ENCODE measurements around the gene CEP170B.

The CEP170B gene

GRCh38 chr14:104892531-104893434 is 27.7 kb downstream of the CEP170B start:
- no peak overlapping the region for H3K27ac ChIP-seq (ENCODE audit: low read depth in 2 of 2, low read length in 2 of 2)
- no peaks in the 10 kb centered on the region for H3K27me3 ChIP-seq (ENCODE audit: control insufficient read depth in 2 of 2, insufficient read depth in 2 of 2, low read length in 2 of 2)
- H3K36me3 ChIP-seq (ENCODE audit: control insufficient read depth in 2 of 2, insufficient read depth in 2 of 2, low read length in 2 of 2), result peaks cover 4 to 9% of the 10 kb centered on the region in 2 donors
- H3K9me3 ChIP-seq (ENCODE audit: control insufficient read depth in 2 of 2, low read length in 2 of 2), result no peaks in the 10 kb centered on the region
- H3K4me3 ChIP-seq (ENCODE audit: low read length in 2 of 2), result no peak overlapping the region
- no peaks in the 10 kb centered on the region for H3K4me1 ChIP-seq (ENCODE audit: control insufficient read depth in 2 of 2, insufficient read depth in 2 of 2, low read length in 2 of 2)
- no peak overlapping the region for H3K9ac ChIP-seq (ENCODE audit: low read depth in 1 of 2, low read length in 2 of 2)

- no peak overlapping the region for H3K27ac ChIP-seq (ENCODE audit: low read depth in 2 of 2, low read length in 2 of 2)
- H3K9ac ChIP-seq (ENCODE audit: low read depth in 1 of 2, low read length in 2 of 2), result no peak overlapping the region
- H3K9me3 ChIP-seq (ENCODE audit: control insufficient read depth in 2 of 2, low read length in 2 of 2), result no peaks in the 10 kb centered on the region
- H3K27me3 ChIP-seq (ENCODE audit: control insufficient read depth in 2 of 2, insufficient read depth in 2 of 2, low read length in 2 of 2), result no peaks in the 10 kb centered on the region
- H3K4me3 ChIP-seq (ENCODE audit: low read length in 2 of 2), result no peak overlapping the region
- peaks cover 0 to 6% of the 10 kb centered on the region in 2 donors for H3K36me3 ChIP-seq (ENCODE audit: control insufficient read depth in 2 of 2, insufficient read depth in 2 of 2, low read length in 2 of 2)
- no peaks in the 10 kb centered on the region for H3K4me1 ChIP-seq (ENCODE audit: control insufficient read depth in 2 of 2, insufficient read depth in 2 of 2, low read length in 2 of 2)
These were observed 28.6 kb downstream of the CEP170B start for GRCh38 chr14:104893435-104894207.

GRCh38 chr14:104894331-104895206 is 29.5 kb downstream of the CEP170B start:
- Histone ChIP-seq H3K4me3 (ENCODE audit: low read length in 2 of 2) (no peak overlapping the region), H3K36me3 (ENCODE audit: control insufficient read depth in 2 of 2, insufficient read depth in 2 of 2, low read length in 2 of 2) (peaks cover 0 to 6% of the 10 kb centered on the region in 2 donors), H3K27me3 (ENCODE audit: control insufficient read depth in 2 of 2, insufficient read depth in 2 of 2, low read length in 2 of 2) (no peaks in the 10 kb centered on the region), H3K27ac (ENCODE audit: low read depth in 2 of 2, low read length in 2 of 2) (no peak overlapping the region), H3K9ac (ENCODE audit: low read depth in 1 of 2, low read length in 2 of 2) (no peak overlapping the region), H3K9me3 (ENCODE audit: control insufficient read depth in 2 of 2, low read length in 2 of 2) (no peaks in the 10 kb centered on the region), H3K4me1 (ENCODE audit: control insufficient read depth in 2 of 2, insufficient read depth in 2 of 2, low read length in 2 of 2) (no peaks in the 10 kb centered on the region)

- no peak overlapping the region for H3K9ac ChIP-seq (ENCODE audit: low read depth in 1 of 2, low read length in 2 of 2)
- peaks cover 0 to 6% of the 10 kb centered on the region in 2 donors for H3K36me3 ChIP-seq (ENCODE audit: control insufficient read depth in 2 of 2, insufficient read depth in 2 of 2, low read length in 2 of 2)
- no peak overlapping the region for H3K4me3 ChIP-seq (ENCODE audit: low read length in 2 of 2)
- H3K9me3 ChIP-seq (ENCODE audit: control insufficient read depth in 2 of 2, low read length in 2 of 2), result no peaks in the 10 kb centered on the region
- H3K27ac ChIP-seq (ENCODE audit: low read depth in 2 of 2, low read length in 2 of 2), result no peak overlapping the region
- H3K4me1 ChIP-seq (ENCODE audit: control insufficient read depth in 2 of 2, insufficient read depth in 2 of 2, low read length in 2 of 2), result no peaks in the 10 kb centered on the region
- H3K27me3 ChIP-seq (ENCODE audit: control insufficient read depth in 2 of 2, insufficient read depth in 2 of 2, low read length in 2 of 2), result no peaks in the 10 kb centered on the region
These were observed 30.2 kb downstream of the CEP170B start for GRCh38 chr14:104895207-104895785.

- Histone ChIP-seq H3K9me3 (ENCODE audit: control insufficient read depth in 2 of 2, low read length in 2 of 2) (no peaks in the 10 kb centered on the region), H3K36me3 (ENCODE audit: control insufficient read depth in 2 of 2, insufficient read depth in 2 of 2, low read length in 2 of 2) (peaks cover 0 to 6% of the 10 kb centered on the region in 2 donors), H3K4me3 (ENCODE audit: low read length in 2 of 2) (no peak overlapping the region), H3K27ac (ENCODE audit: low read depth in 2 of 2, low read length in 2 of 2) (no peak overlapping the region), H3K27me3 (ENCODE audit: control insufficient read depth in 2 of 2, insufficient read depth in 2 of 2, low read length in 2 of 2) (no peaks in the 10 kb centered on the region), H3K9ac (ENCODE audit: low read depth in 1 of 2, low read length in 2 of 2) (no peak overlapping the region), H3K4me1 (ENCODE audit: control insufficient read depth in 2 of 2, insufficient read depth in 2 of 2, low read length in 2 of 2) (no peaks in the 10 kb centered on the region)
These were observed 31.0 kb downstream of the CEP170B start for GRCh38 chr14:104895786-104896661.

GRCh38 chr14:104897330-104898194 is 32.5 kb downstream of the CEP170B start:
- H3K27me3 ChIP-seq (ENCODE audit: control insufficient read depth in 2 of 2, insufficient read depth in 2 of 2, low read length in 2 of 2), result no peaks in the 10 kb centered on the region
- no peak overlapping the region for H3K9ac ChIP-seq (ENCODE audit: low read depth in 1 of 2, low read length in 2 of 2)
- H3K36me3 ChIP-seq (ENCODE audit: control insufficient read depth in 2 of 2, insufficient read depth in 2 of 2, low read length in 2 of 2), result peaks cover 0 to 6% of the 10 kb centered on the region in 2 donors
- H3K4me3 ChIP-seq (ENCODE audit: low read length in 2 of 2), result no peak overlapping the region
- H3K27ac ChIP-seq (ENCODE audit: low read depth in 2 of 2, low read length in 2 of 2), result no peak overlapping the region
- H3K9me3 ChIP-seq (ENCODE audit: control insufficient read depth in 2 of 2, low read length in 2 of 2), result no peaks in the 10 kb centered on the region
- no peaks in the 10 kb centered on the region for H3K4me1 ChIP-seq (ENCODE audit: control insufficient read depth in 2 of 2, insufficient read depth in 2 of 2, low read length in 2 of 2)

GRCh38 chr14:104898195-104898558 is 33.1 kb downstream of the CEP170B start:
- Histone ChIP-seq H3K9me3 (ENCODE audit: control insufficient read depth in 2 of 2, low read length in 2 of 2) (no peaks in the 10 kb centered on the region), H3K27me3 (ENCODE audit: control insufficient read depth in 2 of 2, insufficient read depth in 2 of 2, low read length in 2 of 2) (no peaks in the 10 kb centered on the region), H3K4me1 (ENCODE audit: control insufficient read depth in 2 of 2, insufficient read depth in 2 of 2, low read length in 2 of 2) (no peaks in the 10 kb centered on the region), H3K36me3 (ENCODE audit: control insufficient read depth in 2 of 2, insufficient read depth in 2 of 2, low read length in 2 of 2) (peaks cover 0 to 6% of the 10 kb centered on the region in 2 donors), H3K4me3 (ENCODE audit: low read length in 2 of 2) (no peak overlapping the region), H3K27ac (ENCODE audit: low read depth in 2 of 2, low read length in 2 of 2) (no peak overlapping the region), H3K9ac (ENCODE audit: low read depth in 1 of 2, low read length in 2 of 2) (no peak overlapping the region)

GRCh38 chr14:104898870-104899510 is 33.9 kb downstream of the CEP170B start:
- Histone ChIP-seq H3K36me3 (ENCODE audit: control insufficient read depth in 2 of 2, insufficient read depth in 2 of 2, low read length in 2 of 2) (peaks cover 0 to 2% of the 10 kb centered on the region in 2 donors), H3K27me3 (ENCODE audit: control insufficient read depth in 2 of 2, insufficient read depth in 2 of 2, low read length in 2 of 2) (no peaks in the 10 kb centered on the region), H3K9ac (ENCODE audit: low read depth in 1 of 2, low read length in 2 of 2) (no peak overlapping the region), H3K4me1 (ENCODE audit: control insufficient read depth in 2 of 2, insufficient read depth in 2 of 2, low read length in 2 of 2) (no peaks in the 10 kb centered on the region), H3K4me3 (ENCODE audit: low read length in 2 of 2) (no peak overlapping the region), H3K27ac (ENCODE audit: low read depth in 2 of 2, low read length in 2 of 2) (no peak overlapping the region), H3K9me3 (ENCODE audit: control insufficient read depth in 2 of 2, low read length in 2 of 2) (no peaks in the 10 kb centered on the region)
